GM12878 (cell line): Measurements from ENCODE around the gene MPHOSPH8. TPM values are rescaled to one million over a fixed set of nuclear protein-coding genes. Genes with fewer than 3 reads are reported as not detected.

Experiments used
- ATAC-seq: fragments of 200-7000 bp; cut with Tn5 transposase; 3 replicates; pipeline ENCODE4 v1.9.1; 2020; ENCODE audit warnings: mild to moderate bottlenecking, moderate library complexity
- BruUV-seq: library from RNA; stranded (reverse); fragments of 400-500 nt; replicated peaks from 2 replicates; lab custom pipeline; 2021; lab: Mats Ljungman, UMichigan
- CTCF ChIA-PET: fragments of 300-600 bp; sonication (Branson Sonifier 250); formaldehyde crosslinking; extraction: SDS; loops from one replicate; lab custom pipeline; 2021; ENCODE audit warnings: inconsistent platforms; lab: Yijun Ruan, JAX
- POLR2A ChIA-PET: fragments of 350-600 bp; formaldehyde crosslinking; extraction: SDS; loops from one replicate; lab custom pipeline; 2021; ENCODE audit warnings: inconsistent platforms; lab: Charles Lee
- RAD21 ChIA-PET: fragments of 300-600 bp; sonication (Branson Sonifier 250); formaldehyde crosslinking; loops from one replicate; lab custom pipeline; 2023; ENCODE audit warnings: antibody characterized with exemption; ENCODE audit not compliant: unreplicated experiment; lab: Charles Lee
- SMC1A ChIA-PET: fragments of 300-600 bp; sonication (Branson Sonifier 250); formaldehyde crosslinking; loops from one replicate; lab custom pipeline; 2023; ENCODE audit not compliant: unreplicated experiment, uncharacterized antibody; lab: Charles Lee
- DNase-seq: peaks from one replicate; pipeline ENCODE4 v3.0.0-alpha.2; 2011; ENCODE audit warnings: low read depth, low spot score
- FAIRE-seq: peaks from 3 replicates; lab custom pipeline; 2011; peaks lifted over from hg19 to GRCh38; lab: Jason Lieb, UNC
- H2AFZ ChIP-seq: 2 replicates; pipeline ENCODE4 v1.6.0; 2011; ENCODE audit warnings: low read depth, low read length, control low read depth; ENCODE audit not compliant: control insufficient read depth
- H3K27ac ChIP-seq: 2 replicates; pipeline ENCODE4 v1.5.1; 2011; ENCODE audit warnings: control low read depth; ENCODE audit not compliant: control insufficient read depth, insufficient read depth
- H3K27me3 ChIP-seq, 2 experiments: replicated peaks in 1 of 2; 2 replicates each; pipeline versions ENCODE4 v1.6.0 to v1.6.1; 2011; ENCODE audit warnings: low read length in 1 of 2; ENCODE audit not compliant: control insufficient read depth in 2 of 2, insufficient read depth in 2 of 2
- H3K36me3 ChIP-seq, 2 experiments: 2 replicates each; pipeline ENCODE4 v1.5.1; 2011; ENCODE audit warnings: low read length in 1 of 2; ENCODE audit not compliant: control insufficient read depth in 2 of 2, insufficient read depth in 2 of 2
- H3K4me1 ChIP-seq: 2 replicates; pipeline ENCODE4 v1.6.1; 2011; ENCODE audit warnings: mild to moderate bottlenecking, low read length, moderate library complexity, mixed read lengths; ENCODE audit not compliant: control insufficient read depth, insufficient read depth
- H3K4me2 ChIP-seq: 2 replicates; pipeline ENCODE4 v1.6.0; 2011; ENCODE audit warnings: control low read depth; ENCODE audit not compliant: control insufficient read depth, insufficient read depth
- H3K4me3 ChIP-seq: fragments of 200-600 bp; sonication (generic); 2 replicates; pipeline ENCODE4 v1.5.1; 2016
- H3K79me2 ChIP-seq: 2 replicates; pipeline ENCODE4 v1.6.0; 2011; ENCODE audit warnings: low read length; ENCODE audit not compliant: control insufficient read depth, insufficient read depth
- H3K9ac ChIP-seq: 2 replicates; pipeline ENCODE4 v1.8.0; 2011; ENCODE audit warnings: low read length, control low read depth, mixed read lengths; ENCODE audit not compliant: control insufficient read depth, insufficient read depth
- H3K9me3 ChIP-seq: replicated peaks from 3 replicates; pipeline ENCODE4 v1.5.1; 2011; ENCODE audit warnings: mild to moderate bottlenecking, low read length; ENCODE audit not compliant: control insufficient read depth, insufficient read depth
- H4K20me1 ChIP-seq: 2 replicates; pipeline ENCODE4 v1.6.0; 2011; ENCODE audit not compliant: control insufficient read depth, insufficient read depth
- HDAC2 ChIP-seq: fragments of 200-600 bp; sonication (generic); IDR thresholded peaks from 2 replicates; pipeline ENCODE4 v1.6.1; 2017
- KAT2A ChIP-seq: conservative IDR thresholded peaks from 2 replicates; pipeline ENCODE4 v1.6.1; 2011; ENCODE audit warnings: low read depth, low read length; ENCODE audit not compliant: control insufficient read depth
- NFYA ChIP-seq: IDR thresholded peaks from 2 replicates; pipeline ENCODE4 v1.6.1; 2011; ENCODE audit warnings: low read depth, mild to moderate bottlenecking, low read length, improper control_type of control experiment, borderline replicate concordance
- NR2F1 ChIP-seq: fragments of 450-650 bp; conservative IDR thresholded peaks from 2 replicates; pipeline ENCODE4 v1.6.1; 2017; ENCODE audit warnings: mild to moderate bottlenecking
- RB1 ChIP-seq: fragments of 450-650 bp; formaldehyde crosslinking; IDR thresholded peaks from 2 replicates; pipeline ENCODE4 v1.6.1; 2017; ENCODE audit warnings: mild to moderate bottlenecking, borderline replicate concordance
- SMAD5 ChIP-seq: IDR thresholded peaks from 2 replicates; pipeline ENCODE4 v1.6.1; 2016; ENCODE audit warnings: antibody characterized with exemption, low read depth
- ZNF207 ChIP-seq: fragments of 450-650 bp; IDR thresholded peaks from 2 replicates; pipeline ENCODE4 v1.6.1; 2014; ENCODE audit warnings: antibody characterized with exemption, mild to moderate bottlenecking, borderline replicate concordance
- ZNF274 ChIP-seq: IDR thresholded peaks from one replicate; pipeline ENCODE4 v1.8.0; 2011; ENCODE audit not compliant: insufficient read length, insufficient read depth
- WGBS: methylation state at CpG from one replicate; pipeline ENCODE4 v1.1.6; 2016; ENCODE audit warnings: low lambda C conversion rate; ENCODE audit not compliant: insufficient replicate concordance, insufficient coverage; ENCODE audit errors: missing lambda C conversion rate; 5-methylcytosine and 5-hydroxymethylcytosine counted together
- in situ Hi-C: fragments of 300-500 bp; cut with MboI; formaldehyde crosslinking; loops from 9 replicates; pipeline ENCODE4 v1.14.3; 2018; ENCODE audit warnings: mixed read lengths
- intact Hi-C: fragments of 100-400 bp; cut with micrococcal nuclease; formaldehyde crosslinking; loops from one replicate; pipeline ENCODE4 v1.14.2; 2022; ENCODE audit not compliant: unreplicated experiment
- polyA plus RNA-seq, 11 experiments: library from polyadenylated mRNA; depleted of rRNA in 4 of 11; unstranded in 6 of 11; stranded (reverse) in 5 of 11; fragments of >200 nt; fragmentation: Nextera tagmentation in 4 of 11; fragmentation: Illumina TruSeq in 1 of 11; extraction: Ambion mirVana in 4 of 11; extraction: Trizol in 1 of 11; gene quantifications; 1 replicate in 1 of 11; 2 replicates in 10 of 11; pipeline versions ENCODE4 v1.2.1 to v1.2.3, GENCODE V29; 2011 to 2016; ENCODE audit warnings: inconsistent platforms in 2 of 11, missing spikeins in 2 of 11, low read depth in 1 of 11
- total RNA-seq, 4 experiments: library from RNA; depleted of rRNA in 3 of 4; stranded (reverse); fragments of >200 nt in 3 of 4; fragmentation: Illumina TruSeq in 1 of 4; extraction: Trizol in 1 of 4; gene quantifications; 2 replicates each; pipeline versions ENCODE4 v1.2.1 to v1.2.3, GENCODE V29; 2013 to 2021
- TF ChIP-seq, protein P1 (sequence below): fragments of 450-650 bp; IDR thresholded peaks from 2 replicates; pipeline ENCODE4 v1.6.1; 2017; ENCODE audit warnings: low read depth, mild to moderate bottlenecking, moderate library complexity
- TF ChIP-seq, protein P2 (sequence below): fragments of 450-650 bp; formaldehyde crosslinking; IDR thresholded peaks from 2 replicates; pipeline ENCODE4 v1.5.0; 2022; ENCODE audit warnings: mild to moderate bottlenecking, missing genetic modification characterization

The MPHOSPH8 gene
- total and polyA plus RNA-seq, 10 of the 15 experiments (the other 5 are each of a cell fraction or from before 2014, with no cell fraction given): 15.9 to 34.9 (median 26.9) TPM

GRCh38 chr13:19596960-19597361, 36.5 kb upstream of the MPHOSPH8 start:
- ChIA-PET POLR2A (no interaction called here), CTCF (interaction anchor here (1.1 kb wide), 1 partner anchor 22 kb away, joined by 3 read pairs; no protein-coding TSS in a partner anchor), RAD21 (no interaction called here), SMC1A (interaction anchor here (1.3 kb wide), 1 partner anchor 9 kb away, joined by 5 read pairs; no protein-coding TSS in a partner anchor)
- Histone ChIP-seq H4K20me1 (no peaks in the 10 kb centered on the region), H3K4me3 (no peak overlapping the region), H3K9ac (no peak overlapping the region), H3K27me3 (no peaks in the 10 kb centered on the region), H3K79me2 (peaks cover 5% of the 10 kb centered on the region), H3K4me1 (peaks cover 4% of the 10 kb centered on the region), H3K36me3 (no peaks in the 10 kb centered on the region), H3K4me2 (no peak overlapping the region), H3K9me3 (no peaks in the 10 kb centered on the region), H3K27ac (no peak overlapping the region), H2AFZ (no peak overlapping the region)
- in situ Hi-C loops: no loop called here
- no peak for ATAC-seq
- DNase-seq: no peak
- no peak for TF ChIP-seq SMAD5
- no peak for TF ChIP-seq NFYA
- TF ChIP-seq ZNF207: no peak
- TF ChIP-seq, protein P1, sequence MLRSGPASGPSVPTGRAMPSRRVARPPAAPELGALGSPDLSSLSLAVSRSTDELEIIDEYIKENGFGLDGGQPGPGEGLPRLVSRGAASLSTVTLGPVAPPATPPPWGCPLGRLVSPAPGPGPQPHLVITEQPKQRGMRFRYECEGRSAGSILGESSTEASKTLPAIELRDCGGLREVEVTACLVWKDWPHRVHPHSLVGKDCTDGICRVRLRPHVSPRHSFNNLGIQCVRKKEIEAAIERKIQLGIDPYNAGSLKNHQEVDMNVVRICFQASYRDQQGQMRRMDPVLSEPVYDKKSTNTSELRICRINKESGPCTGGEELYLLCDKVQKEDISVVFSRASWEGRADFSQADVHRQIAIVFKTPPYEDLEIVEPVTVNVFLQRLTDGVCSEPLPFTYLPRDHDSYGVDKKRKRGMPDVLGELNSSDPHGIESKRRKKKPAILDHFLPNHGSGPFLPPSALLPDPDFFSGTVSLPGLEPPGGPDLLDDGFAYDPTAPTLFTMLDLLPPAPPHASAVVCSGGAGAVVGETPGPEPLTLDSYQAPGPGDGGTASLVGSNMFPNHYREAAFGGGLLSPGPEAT: no peak
- no peak for TF ChIP-seq HDAC2
- TF ChIP-seq NR2F1: no peak
- TF ChIP-seq, protein P2, sequence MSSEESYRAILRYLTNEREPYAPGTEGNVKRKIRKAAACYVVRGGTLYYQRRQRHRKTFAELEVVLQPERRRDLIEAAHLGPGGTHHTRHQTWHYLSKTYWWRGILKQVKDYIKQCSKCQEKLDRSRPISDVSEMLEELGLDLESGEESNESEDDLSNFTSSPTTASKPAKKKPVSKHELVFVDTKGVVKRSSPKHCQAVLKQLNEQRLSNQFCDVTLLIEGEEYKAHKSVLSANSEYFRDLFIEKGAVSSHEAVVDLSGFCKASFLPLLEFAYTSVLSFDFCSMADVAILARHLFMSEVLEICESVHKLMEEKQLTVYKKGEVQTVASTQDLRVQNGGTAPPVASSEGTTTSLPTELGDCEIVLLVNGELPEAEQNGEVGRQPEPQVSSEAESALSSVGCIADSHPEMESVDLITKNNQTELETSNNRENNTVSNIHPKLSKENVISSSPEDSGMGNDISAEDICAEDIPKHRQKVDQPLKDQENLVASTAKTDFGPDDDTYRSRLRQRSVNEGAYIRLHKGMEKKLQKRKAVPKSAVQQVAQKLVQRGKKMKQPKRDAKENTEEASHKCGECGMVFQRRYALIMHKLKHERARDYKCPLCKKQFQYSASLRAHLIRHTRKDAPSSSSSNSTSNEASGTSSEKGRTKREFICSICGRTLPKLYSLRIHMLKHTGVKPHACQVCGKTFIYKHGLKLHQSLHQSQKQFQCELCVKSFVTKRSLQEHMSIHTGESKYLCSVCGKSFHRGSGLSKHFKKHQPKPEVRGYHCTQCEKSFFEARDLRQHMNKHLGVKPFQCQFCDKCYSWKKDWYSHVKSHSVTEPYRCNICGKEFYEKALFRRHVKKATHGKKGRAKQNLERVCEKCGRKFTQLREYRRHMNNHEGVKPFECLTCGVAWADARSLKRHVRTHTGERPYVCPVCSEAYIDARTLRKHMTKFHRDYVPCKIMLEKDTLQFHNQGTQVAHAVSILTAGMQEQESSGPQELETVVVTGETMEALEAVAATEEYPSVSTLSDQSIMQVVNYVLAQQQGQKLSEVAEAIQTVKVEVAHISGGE (CRISPR knock-in tag): no peak
- no peak for TF ChIP-seq KAT2A
- no peak for TF ChIP-seq RB1
- TF ChIP-seq ZNF274: no peak
- intact Hi-C loops: no loop called here
- FAIRE-seq: no peak
- BruUV-seq: no TSS peak
- 70% methylated on average over 6 of the region's 6 CpGs for WGBS
